Endothelial cell of umbilical vein (primary cell): ENCODE data around the gene MALL. TPM values are rescaled to one million over a fixed set of nuclear protein-coding genes. Genes with fewer than 3 reads are reported as not detected.

Experiments used
- BruUV-seq: library from RNA; stranded (reverse); fragments of 400-500 nt; replicated peaks from 2 replicates; lab custom pipeline; 2021; lab: Mats Ljungman, UMichigan
- CTCF ChIA-PET: fragments of 300-600, 350-600 bp; sonication (Branson Sonifier 250); formaldehyde crosslinking; loops from one replicate; lab custom pipeline; 2021; ENCODE audit warnings: antibody characterized with exemption, inconsistent platforms; lab: Charles Lee
- POLR2A ChIA-PET: fragments of 300-600, 350-600 bp; sonication (Branson Sonifier 250); formaldehyde crosslinking; loops from one replicate; lab custom pipeline; 2021; ENCODE audit warnings: antibody characterized with exemption, inconsistent platforms; lab: Charles Lee
- DNase-seq: peaks from one replicate; pipeline ENCODE4 v3.0.0-alpha.2; 2011; ENCODE audit warnings: low read depth, low spot score
- FAIRE-seq: peaks from 2 replicates; lab custom pipeline; 2011; peaks lifted over from hg19 to GRCh38; lab: Jason Lieb, UNC
- H2AFZ ChIP-seq: 2 replicates; pipeline ENCODE4 v1.6.0; 2012; ENCODE audit warnings: low read depth, low read length, control low read depth, inconsistent platforms
- H3K27ac ChIP-seq: 2 replicates; pipeline ENCODE4 v1.5.1; 2011; ENCODE audit warnings: low read depth, mild to moderate bottlenecking, control low read depth, low read length, moderate library complexity; ENCODE audit not compliant: insufficient read depth
- H3K27me3 ChIP-seq, 2 experiments: 2 replicates each; pipeline versions ENCODE4 v1.6.0 to v1.6.1; 2011; ENCODE audit warnings: low read length in 2 of 2, mixed read lengths in 1 of 2; ENCODE audit not compliant: control insufficient read depth in 2 of 2, insufficient read depth in 2 of 2
- H3K36me3 ChIP-seq, 2 experiments: 2 replicates in 1 of 2; 3 replicates in 1 of 2; pipeline ENCODE4 v1.5.1; 2011; ENCODE audit warnings: low read length in 2 of 2, mild to moderate bottlenecking in 1 of 2, moderate library complexity in 1 of 2; ENCODE audit not compliant: control insufficient read depth in 2 of 2, insufficient read depth in 2 of 2; ENCODE audit errors: extremely low read depth in 1 of 2
- H3K4me1 ChIP-seq: 3 replicates; pipeline ENCODE4 v1.5.1; 2011; ENCODE audit warnings: mild to moderate bottlenecking, low read length; ENCODE audit not compliant: control insufficient read depth, insufficient read depth; ENCODE audit errors: extremely low read depth
- H3K4me2 ChIP-seq: 2 replicates; pipeline ENCODE4 v1.6.1; 2011; ENCODE audit warnings: low read length, control low read depth, mixed read lengths; ENCODE audit not compliant: insufficient read depth
- H3K4me3 ChIP-seq, 3 experiments: fragments of 200-600 bp in 1 of 3; sonication (generic), shearing (Covaris generic) in 1 of 3; replicated peaks in 1 of 3; 2 replicates each; pipeline ENCODE4 v1.5.1; 2011 to 2016; ENCODE audit warnings: control low read depth in 3 of 3, low read length in 3 of 3, mild to moderate bottlenecking in 2 of 3, inconsistent platforms in 1 of 3, low read depth in 1 of 3, moderate library complexity in 1 of 3; ENCODE audit not compliant: insufficient read depth in 1 of 3
- H3K79me2 ChIP-seq: 2 replicates; pipeline ENCODE4 v1.6.0; 2012; ENCODE audit warnings: low read length, inconsistent platforms; ENCODE audit not compliant: control insufficient read depth, insufficient read depth
- H3K9ac ChIP-seq: replicated peaks from 2 replicates; pipeline ENCODE3; 2011; ENCODE audit warnings: low read length, control low read depth; ENCODE audit not compliant: insufficient read depth; ENCODE audit errors: extremely low read depth
- H3K9me1 ChIP-seq: replicated peaks from 3 replicates; pipeline ENCODE4 v1.6.0; 2011; ENCODE audit warnings: mild to moderate bottlenecking, low read length; ENCODE audit not compliant: control insufficient read depth, insufficient read depth; ENCODE audit errors: extremely low read depth
- H3K9me3 ChIP-seq: replicated peaks from 2 replicates; pipeline ENCODE4 v1.5.1; 2012; ENCODE audit warnings: low read length, inconsistent platforms; ENCODE audit not compliant: control insufficient read depth, insufficient read depth
- H4K20me1 ChIP-seq: replicated peaks from 2 replicates; pipeline ENCODE3; 2011; ENCODE audit warnings: mild to moderate bottlenecking, low read length; ENCODE audit not compliant: control insufficient read depth, insufficient read depth; ENCODE audit errors: extremely low read depth
- EZH2 ChIP-seq: IDR thresholded peaks from 2 replicates; pipeline ENCODE4 v1.6.1; 2012; ENCODE audit warnings: borderline replicate concordance, low read depth, mild to moderate bottlenecking, moderate library complexity, low read length, inconsistent platforms; ENCODE audit not compliant: severe bottlenecking
- FOS ChIP-seq: IDR thresholded peaks from 2 replicates; pipeline ENCODE4 v1.6.1; 2011; ENCODE audit warnings: mild to moderate bottlenecking, low read length, moderate library complexity, borderline replicate concordance; ENCODE audit not compliant: insufficient read depth
- GATA2 ChIP-seq: IDR thresholded peaks from 2 replicates; pipeline ENCODE4 v1.7.0; 2011; ENCODE audit warnings: low read depth, mild to moderate bottlenecking, moderate library complexity, mixed read lengths, low read length; ENCODE audit not compliant: insufficient read length, insufficient read depth
- JUN ChIP-seq: IDR thresholded peaks from 2 replicates; pipeline ENCODE4 v1.6.1; 2011; ENCODE audit warnings: borderline replicate concordance, low read depth; ENCODE audit not compliant: insufficient read length, insufficient read depth
- MAX ChIP-seq: IDR thresholded peaks from 2 replicates; pipeline ENCODE4 v1.6.1; 2011; ENCODE audit not compliant: insufficient read depth, insufficient read length
- MYC ChIP-seq: IDR thresholded peaks from one replicate; pipeline ENCODE4 v1.6.1; 2011; ENCODE audit warnings: mild to moderate bottlenecking, low read depth, low read length
- POLR2A ChIP-seq: IDR thresholded peaks from 2 replicates; pipeline ENCODE4 v1.6.1; 2012; ENCODE audit warnings: low read depth, mild to moderate bottlenecking, control low read depth, low read length
- POLR2AphosphoS5 ChIP-seq: IDR thresholded peaks from 2 replicates; pipeline ENCODE4 v1.6.1; 2012; ENCODE audit warnings: low read depth, mild to moderate bottlenecking, control low read depth, low read length, moderate library complexity; ENCODE audit not compliant: insufficient read depth
- dilution Hi-C: fragments of 300-500 bp; cut with MboI; formaldehyde crosslinking; loops from one replicate; pipeline ENCODE4 v1.15.0; 2019; ENCODE audit warnings: low sequenced_read_pairs; ENCODE audit not compliant: extremely low pct_ligation_motif_present
- intact Hi-C: fragments of 100-400 bp; cut with micrococcal nuclease; formaldehyde crosslinking; loops from one replicate; pipeline ENCODE4 v1.10.0; 2022
- polyA plus RNA-seq, 4 experiments: library from polyadenylated mRNA; depleted of rRNA in 3 of 4; stranded (reverse) in 3 of 4; unstranded in 1 of 4; fragments of >200 nt; gene quantifications; 2 replicates each; pipeline versions ENCODE4 v1.2.1 to v1.2.3, GENCODE V29; 2011 to 2012; ENCODE audit warnings: missing spikeins in 1 of 4
- total RNA-seq: library from RNA; stranded (reverse); gene quantifications from 2 replicates; pipeline ENCODE4 v1.2.3, GENCODE V29; 2021

Gene MALL
- total and polyA plus RNA-seq, 2 donors (not counting 3 experiments of a cell fraction or from before 2014, with no cell fraction given), result 31.5 to 114 TPM

GRCh38 chr2:110143982-110144381, 28.4 kb upstream of the MALL start:
- no peaks in the 10 kb centered on the region for H3K27me3 ChIP-seq
- intact Hi-C loops (no loop called here), dilution Hi-C loops (no loop called here)
- H3K36me3 ChIP-seq, result no peaks in the 10 kb centered on the region
- no peak for FAIRE-seq
- H4K20me1 ChIP-seq, result no peaks in the 10 kb centered on the region
- peaks cover 3% of the 10 kb centered on the region for H3K4me1 ChIP-seq
- no TSS peak for BruUV-seq
- ChIA-PET POLR2A (no interaction called here), CTCF (interaction anchor here (2.2 kb wide), 1 partner anchor 28 kb away, joined by 9 read pairs; the partner anchor contains the start of gene MALL)
- no peak overlapping the region for H3K27ac ChIP-seq
- TF ChIP-seq GATA2, result no peak
- H3K79me2 ChIP-seq, result no peaks in the 10 kb centered on the region
- H3K9me1 ChIP-seq, result no peaks in the 10 kb centered on the region
- no peak overlapping the region for H3K9ac ChIP-seq
- no peak overlapping the region for H3K4me2 ChIP-seq
- no peak overlapping the region for H2AFZ ChIP-seq
- H3K4me3 ChIP-seq, result no peak overlapping the region
- DNase-seq, result no peak
- no peaks in the 10 kb centered on the region for H3K9me3 ChIP-seq

GRCh38 chr2:110140401-110140800, 24.8 kb upstream of the MALL start:
- Histone ChIP-seq H3K9ac (no peak overlapping the region), H3K9me1 (no peaks in the 10 kb centered on the region), H4K20me1 (no peaks in the 10 kb centered on the region), H3K9me3 (no peaks in the 10 kb centered on the region), H3K27me3 (no peaks in the 10 kb centered on the region), H3K27ac (no peak overlapping the region), H3K36me3 (no peaks in the 10 kb centered on the region), H3K4me1 (no peaks in the 10 kb centered on the region), H3K4me3 (no peak overlapping the region), H2AFZ (no peak overlapping the region), H3K79me2 (no peaks in the 10 kb centered on the region), H3K4me2 (no peak overlapping the region)
- TF ChIP-seq POLR2A (no peak), EZH2 (no peak), GATA2 (no peak), POLR2AphosphoS5 (no peak), MAX (no peak), FOS (no peak), JUN (no peak), MYC (no peak)
- no peak for DNase-seq
- intact Hi-C loops, result loop anchor here (1.0 kb wide), 1 partner anchor 16 kb away; no protein-coding TSS in a partner anchor
- ChIA-PET POLR2A (no interaction called here), CTCF (interaction anchor here (1.0 to 2.6 kb wide), 4 partner anchors 16 to 24 kb away, joined by 3 to 10 read pairs (median 5); partner anchors contain the start of gene MALL)
- BruUV-seq, result no TSS peak
- FAIRE-seq, result no peak
- dilution Hi-C loops, result no loop called here
